GM19193 (cell line): ENCODE data around the gene ITGAV.

Experiments used
- POLR2A ChIP-seq: IDR thresholded peaks from 4 replicates; pipeline ENCODE4 v1.6.1; 2011; ENCODE audit not compliant: insufficient read depth, insufficient read length; ENCODE audit errors: extremely low read depth

ITGAV gene

GRCh38 chr2:186670831-186671230, 81.0 kb downstream of the ITGAV start:
- no peak for TF ChIP-seq POLR2A

DNA sequence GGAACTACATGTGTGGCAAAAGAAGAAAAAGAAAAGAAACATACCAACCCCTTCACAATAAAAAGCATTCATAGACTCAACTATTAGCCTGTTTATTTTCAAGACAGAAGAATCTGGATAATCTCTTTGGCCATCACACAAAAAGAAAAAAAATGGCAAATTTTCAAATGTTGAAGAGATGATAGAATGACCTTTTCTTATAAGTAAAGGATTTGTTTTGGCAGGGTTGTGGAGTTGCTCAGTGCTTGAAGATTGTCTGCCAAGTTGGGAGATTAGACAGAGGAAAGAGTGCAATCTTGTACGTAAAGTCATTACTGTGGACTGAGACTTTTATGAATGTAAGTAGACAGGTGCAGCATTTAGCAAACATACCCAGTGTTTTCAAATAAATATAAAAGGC, 85.5 kb downstream of the ITGAV start:
- TF ChIP-seq POLR2A, result no peak

- TF ChIP-seq POLR2A, result no peak
Measured at GRCh38 chr2:186683341-186683740, 93.5 kb downstream of the ITGAV start.

DNA sequence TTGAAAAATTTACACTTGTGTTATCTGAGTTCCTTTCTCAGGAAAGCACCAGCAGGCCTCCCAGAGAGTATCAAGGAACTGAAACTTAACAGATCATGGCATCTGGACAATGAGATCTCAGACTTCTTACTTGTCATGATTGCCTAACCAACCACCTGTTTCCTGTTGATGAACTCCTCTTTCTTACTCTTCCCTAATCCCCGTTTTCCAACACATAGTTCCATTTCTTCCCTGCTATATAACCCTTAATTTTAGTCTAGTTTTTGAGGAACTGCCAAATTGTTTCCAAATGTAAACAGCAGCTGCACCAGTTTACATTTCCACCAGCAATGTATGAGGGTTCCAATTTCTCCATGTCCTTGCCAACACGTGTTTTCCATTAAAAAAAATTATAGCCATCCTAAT, 98.0 kb downstream of the ITGAV start:
- TF ChIP-seq POLR2A, result no peak

DNA sequence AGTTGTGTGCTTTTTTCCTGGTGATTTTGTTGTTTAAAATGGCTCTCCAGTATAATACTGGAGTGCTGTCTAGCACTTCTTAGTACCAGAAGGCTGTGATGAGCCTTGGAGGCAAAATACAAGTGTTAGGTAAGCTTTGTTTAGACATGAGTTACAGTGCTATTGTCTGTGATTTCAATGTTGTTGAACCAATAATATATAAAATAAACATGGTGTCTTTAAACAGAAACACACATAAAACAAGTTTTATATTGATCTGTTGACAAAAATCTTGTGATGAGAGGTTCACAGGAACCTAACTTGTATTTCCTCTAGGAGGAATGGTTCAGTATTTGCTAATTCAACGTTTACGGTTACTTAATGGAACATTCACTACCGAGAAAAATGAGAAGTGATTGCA, 99.0 kb downstream of the ITGAV start:
- TF ChIP-seq POLR2A, result no peak

GRCh38 chr2:186690786-186691185, 100.9 kb downstream of the ITGAV start:
- TF ChIP-seq POLR2A, result no peak

- TF ChIP-seq POLR2A, result no peak
Measured at GRCh38 chr2:186691231-186691630, 101.4 kb downstream of the ITGAV start.

DNA sequence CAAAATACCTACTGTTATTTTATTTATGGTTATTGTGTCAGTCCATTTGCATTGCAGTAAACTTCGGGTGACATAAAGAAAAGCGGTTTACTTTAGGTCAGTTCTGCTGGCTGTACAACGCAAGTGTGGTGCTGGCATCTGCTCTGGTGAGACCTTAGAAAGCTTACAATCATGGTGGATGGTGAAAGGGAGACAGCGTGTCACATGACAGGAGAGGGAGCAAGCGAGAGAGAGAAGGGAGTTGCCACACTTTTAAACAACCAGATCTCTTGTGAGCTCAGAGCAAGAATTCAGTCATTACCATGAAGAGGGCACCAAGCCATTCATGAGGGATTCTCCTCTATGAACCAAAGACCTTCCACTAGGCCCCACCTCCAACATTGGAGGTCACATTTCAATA, 102.0 kb downstream of the ITGAV start:
- TF ChIP-seq POLR2A, result no peak

DNA sequence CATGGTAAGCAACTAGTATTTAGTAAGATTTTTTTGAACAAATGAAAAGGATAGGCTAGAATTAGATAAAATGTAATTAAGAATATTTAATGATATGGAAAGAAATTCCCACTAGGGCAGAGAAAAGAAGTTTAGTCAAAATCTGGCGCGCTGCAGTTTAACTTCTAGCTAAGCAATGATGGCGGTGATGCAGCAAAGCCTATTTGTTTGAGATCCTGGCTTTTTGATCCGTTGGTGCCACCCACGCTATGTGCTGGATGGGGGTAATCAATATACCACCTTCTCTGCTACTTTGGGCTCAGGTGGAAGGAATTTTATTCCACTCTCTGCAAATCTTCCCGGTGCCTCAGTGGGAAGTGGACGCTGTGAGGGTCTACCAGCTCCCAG, 103.6 kb downstream of the ITGAV start:
- no peak for TF ChIP-seq POLR2A

- TF ChIP-seq POLR2A, result no peak
Measured at GRCh38 chr2:186695081-186695756, 105.4 kb downstream of the ITGAV start.

DNA sequence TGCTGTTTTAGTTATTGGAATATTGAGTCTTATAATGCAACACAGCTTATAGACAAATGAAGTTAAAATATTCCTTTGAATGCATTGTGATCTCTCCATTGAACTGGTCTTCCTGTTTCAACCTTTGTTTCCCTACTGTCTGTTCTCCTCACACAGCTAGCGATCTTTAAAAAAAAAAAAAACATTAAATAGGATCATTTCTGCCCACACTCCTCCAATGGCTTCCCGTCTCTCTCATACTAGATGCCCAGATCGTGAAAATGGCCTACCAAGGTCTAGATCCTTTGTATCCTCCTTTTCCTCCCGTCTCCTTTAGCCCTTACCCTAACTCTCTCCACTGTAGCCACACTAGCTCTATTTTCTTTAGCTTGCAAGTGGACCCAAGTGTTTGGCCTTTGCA, 106.4 kb downstream of the ITGAV start:
- TF ChIP-seq POLR2A, result no peak

GRCh38 chr2:186696804-186697203, 106.9 kb downstream of the ITGAV start:
- no peak for TF ChIP-seq POLR2A

- TF ChIP-seq POLR2A, result no peak
Measured at GRCh38 chr2:186697536-186697935, 107.7 kb downstream of the ITGAV start.

DNA sequence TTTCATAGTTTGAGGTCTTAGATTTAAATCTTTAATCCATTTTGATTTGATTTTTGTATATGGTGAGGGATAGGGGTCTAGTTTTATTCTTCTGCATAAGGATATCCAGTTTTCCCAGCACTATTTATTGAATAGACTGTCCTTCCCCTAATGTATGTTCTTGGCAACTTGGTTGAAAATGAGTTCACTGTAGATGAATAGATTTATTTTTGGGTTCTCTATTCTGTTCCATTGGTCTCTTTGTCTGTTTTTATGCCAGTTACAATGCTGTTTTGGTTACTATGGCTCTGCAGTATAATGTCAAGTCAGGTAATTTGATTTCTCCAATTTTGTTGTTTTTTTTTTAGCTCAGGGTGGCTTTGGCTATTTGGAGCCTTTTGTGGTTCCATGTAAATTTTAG, 109.9 kb downstream of the ITGAV start:
- no peak for TF ChIP-seq POLR2A

- no peak for TF ChIP-seq POLR2A
Measured at GRCh38 chr2:186702006-186702405, 112.2 kb downstream of the ITGAV start.

DNA sequence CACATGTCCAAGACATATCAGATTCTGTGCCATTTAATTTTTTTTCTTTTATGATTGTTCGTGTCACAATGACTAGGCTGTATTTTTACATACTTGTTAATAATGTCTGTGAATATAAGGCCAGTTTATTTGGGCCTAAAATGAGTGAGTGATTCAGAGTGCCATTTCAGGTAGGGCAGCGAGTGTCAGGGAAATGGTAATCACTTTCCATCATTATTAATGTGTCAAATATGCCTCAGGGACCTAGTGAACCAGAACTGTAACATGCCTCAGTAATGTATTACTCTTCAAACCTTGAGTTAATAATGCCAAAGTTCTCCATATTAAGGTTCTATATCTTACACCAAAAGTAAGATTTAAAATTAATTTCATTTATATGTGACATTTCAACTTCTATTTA, 112.6 kb downstream of the ITGAV start:
- no peak for TF ChIP-seq POLR2A

GRCh38 chr2:186704897-186705296, 115.0 kb downstream of the ITGAV start:
- TF ChIP-seq POLR2A, result no peak

GRCh38 chr2:186709529-186710450, 119.9 kb downstream of the ITGAV start:
- TF ChIP-seq POLR2A, result no peak
